WTC11 (cell line): ENCODE measurements around the gene PIGO. TPM values are rescaled to one million over a fixed set of nuclear protein-coding genes. Genes with fewer than 3 reads are reported as not detected.
A peak's percentile ranks its signal among the peaks of the same experiment; 100 is the strongest.

Experiments
- ATAC-seq: fragments of 200-7000 bp; cut with Tn5 transposase; 2 replicates; pipeline ENCODE4 v1.10.0; 2021; ENCODE audit warnings: mild to moderate bottlenecking, moderate library complexity
- CTCF ChIA-PET: fragments of 300-600 bp; sonication (Branson Sonifier 250); formaldehyde crosslinking; loops from one replicate; lab custom pipeline; 2021; ENCODE audit warnings: antibody characterized with exemption; lab: Charles Lee
- POLR2A ChIA-PET: fragments of 350-600 bp; sonication (Branson Sonifier 250); formaldehyde crosslinking; loops from one replicate; lab custom pipeline; 2021; ENCODE audit warnings: antibody characterized with exemption; lab: Charles Lee
- DNase-seq: peaks from one replicate; pipeline ENCODE4 v3.0.0; 2021; ENCODE audit warnings: low spot score
- H3K27ac Mint-ChIP-seq: 2 replicates; pipeline ENCODE4 v1.8.0; 2021; ENCODE audit warnings: mixed read lengths
- H3K27me3 Mint-ChIP-seq: 2 replicates; pipeline ENCODE4 v1.8.0; 2021; ENCODE audit warnings: low read depth, mild to moderate bottlenecking, moderate library complexity, mixed read lengths
- H3K36me3 Mint-ChIP-seq: 2 replicates; pipeline ENCODE4 v1.8.0; 2021; ENCODE audit warnings: mixed read lengths
- H3K4me1 Mint-ChIP-seq: 2 replicates; pipeline ENCODE4 v1.8.0; 2022; ENCODE audit warnings: mixed read lengths
- H3K4me3 Mint-ChIP-seq: 2 replicates; pipeline ENCODE4 v1.8.0; 2021; ENCODE audit warnings: mild to moderate bottlenecking, moderate library complexity, mixed read lengths
- H3K9me3 Mint-ChIP-seq: 2 replicates; pipeline ENCODE4 v1.8.0; 2021; ENCODE audit warnings: mixed read lengths
- ARID4B ChIP-seq: sonication (generic); formaldehyde crosslinking; IDR thresholded peaks from 2 replicates; pipeline ENCODE4 v1.8.0; 2023; ENCODE audit warnings: missing genetic modification reagents, mild to moderate bottlenecking, borderline replicate concordance
- CBFB ChIP-seq: sonication (generic); formaldehyde crosslinking; IDR thresholded peaks from 2 replicates; pipeline ENCODE4 v1.8.1; 2022; ENCODE audit warnings: mild to moderate bottlenecking, low read depth, missing genetic modification reagents
- CREM ChIP-seq: sonication (generic); formaldehyde crosslinking; IDR thresholded peaks from 2 replicates; pipeline ENCODE4 v1.8.1; 2022; ENCODE audit warnings: mild to moderate bottlenecking, missing genetic modification reagents, moderate library complexity
- E2F5 ChIP-seq: sonication (generic); formaldehyde crosslinking; IDR thresholded peaks from 2 replicates; pipeline ENCODE4 v1.8.1; 2022; ENCODE audit warnings: mild to moderate bottlenecking, moderate library complexity, missing genetic modification reagents
- ESRRA ChIP-seq: sonication (generic); formaldehyde crosslinking; IDR thresholded peaks from 2 replicates; pipeline ENCODE4 v1.8.1; 2022; ENCODE audit warnings: mild to moderate bottlenecking, missing genetic modification reagents, borderline replicate concordance
- FOXK1 ChIP-seq: sonication (generic); formaldehyde crosslinking; IDR thresholded peaks from 2 replicates; pipeline ENCODE4 v1.8.0; 2022; ENCODE audit warnings: mild to moderate bottlenecking, moderate library complexity, missing genetic modification reagents
- FOXP1 ChIP-seq: sonication (generic); formaldehyde crosslinking; IDR thresholded peaks from 2 replicates; pipeline ENCODE4 v1.8.0; 2022; ENCODE audit warnings: missing genetic modification reagents, mild to moderate bottlenecking, moderate library complexity, borderline replicate concordance
- GABPB1 ChIP-seq: sonication (generic); formaldehyde crosslinking; IDR thresholded peaks from 2 replicates; pipeline ENCODE4 v1.8.1; 2023; ENCODE audit warnings: mild to moderate bottlenecking, missing genetic modification reagents
- HMGXB4 ChIP-seq: sonication (generic); formaldehyde crosslinking; IDR thresholded peaks from 2 replicates; pipeline ENCODE4 v1.8.1; 2023; ENCODE audit warnings: mild to moderate bottlenecking, moderate library complexity, missing genetic modification reagents
- MAX ChIP-seq: sonication (generic); formaldehyde crosslinking; IDR thresholded peaks from 2 replicates; pipeline ENCODE4 v1.8.0; 2022; ENCODE audit warnings: mild to moderate bottlenecking, missing genetic modification reagents
- NFATC4 ChIP-seq: fragments of 250-450 bp; sonication (Bioruptor Pico); IDR thresholded peaks from 2 replicates; pipeline ENCODE4 v1.9.0; 2021; ENCODE audit warnings: mild to moderate bottlenecking
- NFYB ChIP-seq: sonication (generic); formaldehyde crosslinking; conservative IDR thresholded peaks from 2 replicates; pipeline ENCODE4 v1.8.0; 2022; ENCODE audit warnings: low read depth, missing genetic modification reagents
- NR2C2 ChIP-seq: sonication (generic); formaldehyde crosslinking; IDR thresholded peaks from 2 replicates; pipeline ENCODE4 v1.8.0; 2022; ENCODE audit warnings: mild to moderate bottlenecking, missing genetic modification reagents
- SP1 ChIP-seq: sonication (generic); formaldehyde crosslinking; conservative IDR thresholded peaks from 2 replicates; pipeline ENCODE4 v1.8.1; 2022; ENCODE audit warnings: missing genetic modification reagents
- USF2 ChIP-seq: sonication (generic); formaldehyde crosslinking; IDR thresholded peaks from 2 replicates; pipeline ENCODE4 v1.8.1; 2023; ENCODE audit warnings: mild to moderate bottlenecking, missing genetic modification reagents, moderate library complexity
- total RNA-seq: library from RNA; stranded (reverse); gene quantifications from 3 replicates; pipeline ENCODE4 v1.2.3, GENCODE V29; 2021

PIGO gene
- total RNA-seq, 1 experiment from 2014 or later: 23.8 TPM

GRCh38 chr9:35102769-35103659 is 6.6 kb upstream of the PIGO start, which contains the start of gene STOML2:
Gene STOML2 (minus strand): TSS chr9:35103131. CDS start chr9:35103094, 37 bp downstream.
- H3K9me3 Mint-ChIP-seq: no peaks in the 10 kb centered on the region
- H3K27ac Mint-ChIP-seq: peak within 1 kb of the TSS; percentile 99
- peak; percentile 91 for DNase-seq
- peaks cover 22% of the 10 kb centered on the region for H3K36me3 Mint-ChIP-seq
- POLR2A ChIA-PET: interaction anchor here (0.6 to 2.7 kb wide), 8 partner anchors 9 to 588 kb away, joined by 3 to 18 read pairs (median 10); partner anchors contain the start of genes ATOSB, FANCG, UNC13B and VCP
- TF ChIP-seq CBFB (CRISPR knock-in tag) (no peak), FOXP1 (CRISPR knock-in tag) (peak; percentile 39; the same call in 1 of the 2 replicates), ARID4B (CRISPR knock-in tag) (peak; percentile 76; the same call in 1 of the 2 replicates), CREM (CRISPR knock-in tag) (peak; percentile 82; the same call in 1 of the 2 replicates), NR2C2 (CRISPR knock-in tag) (peak; percentile 80), FOXK1 (peak; percentile 84; the same call in 1 of the 2 replicates), MAX (CRISPR knock-in tag) (peak; percentile 82), SP1 (CRISPR knock-in tag) (peak; percentile 74), HMGXB4 (CRISPR knock-in tag) (peak; percentile 56; the same call in 1 of the 2 replicates), NFATC4 (CRISPR knock-in tag) (no peak), USF2 (CRISPR knock-in tag) (peak; percentile 37; the same call in 1 of the 2 replicates), GABPB1 (CRISPR knock-in tag) (peak; percentile 85), NFYB (CRISPR knock-in tag) (peak; percentile 96), E2F5 (CRISPR knock-in tag) (0 out of 2 replicates have a peak, but pooled peaks have one; percentile 55), ESRRA (CRISPR knock-in tag) (no peak)
- CTCF ChIA-PET: interaction anchor here (0.7 to 1.8 kb wide), 15 partner anchors 9 to 555 kb away, joined by 3 to 28 read pairs (median 4); partner anchors contain the start of genes ATOSB, CCDC107, RMRP and VCP
- H3K27me3 Mint-ChIP-seq: no peaks in the 10 kb centered on the region
- peak within 1 kb of the TSS; percentile 96 for H3K4me3 Mint-ChIP-seq
- peaks cover 16% of the 10 kb centered on the region for H3K4me1 Mint-ChIP-seq
- peak; percentile 95 for ATAC-seq
